CD1c-positive myeloid dendritic cell (primary cell): Measurements from ENCODE around the gene KDM7A.
A peak's percentile ranks its signal among the peaks of the same experiment; 100 is the strongest.

Experiments
- DNase-seq: peaks from one replicate; pipeline ENCODE4 v3.0.0-alpha.2; 2016; ENCODE audit errors: extremely low spot score

Gene KDM7A

GRCh38 chr7:140084972-140085371, 91.8 kb downstream of the KDM7A start:
- DNase-seq, result no peak

GRCh38 chr7:140084142-140084655, 92.6 kb downstream of the KDM7A start:
- no peak for DNase-seq

GRCh38 chr7:140082770-140083169, 94.0 kb downstream of the KDM7A start:
- DNase-seq, result no peak

GRCh38 chr7:140081774-140082425, 94.9 kb downstream of the KDM7A start:
- DNase-seq, result no peak

- no peak for DNase-seq
Observed at GRCh38 chr7:140080919-140081318, 95.9 kb downstream of the KDM7A start.

GRCh38 chr7:140079121-140079536, 97.7 kb downstream of the KDM7A start:
- no peak for DNase-seq

- DNase-seq, result no peak
Observed at GRCh38 chr7:140078392-140078791, 98.4 kb downstream of the KDM7A start.

- peak; percentile 20 for DNase-seq
Observed at GRCh38 chr7:140074780-140075179, 102.0 kb downstream of the KDM7A start.

GRCh38 chr7:140070546-140070945, 106.2 kb downstream of the KDM7A start:
- DNase-seq, result no peak

- no peak for DNase-seq
Observed at GRCh38 chr7:140069298-140069949, 107.4 kb downstream of the KDM7A start.

- DNase-seq, result no peak
Observed at GRCh38 chr7:140068033-140068432, 108.8 kb downstream of the KDM7A start.

- no peak for DNase-seq
Observed at GRCh38 chr7:140067052-140067451, 109.7 kb downstream of the KDM7A start.

- DNase-seq, result peak; percentile 97
Observed at GRCh38 chr7:140062528-140063299, 114.1 kb downstream of the KDM7A start, which contains the start of gene PARP12. Gene PARP12, minus strand, starts transcription at chr7:140062951. Its CDS starts 104 bp downstream, at chr7:140062847.

GRCh38 chr7:140062118-140062527, 114.7 kb downstream of the KDM7A start:
- peak; percentile 47 for DNase-seq

- DNase-seq, result no peak
Observed at GRCh38 chr7:140061607-140061930, 115.2 kb downstream of the KDM7A start.

GRCh38 chr7:140060788-140061606, 115.8 kb downstream of the KDM7A start:
- DNase-seq, result no peak

- no peak for DNase-seq
Observed at GRCh38 chr7:140060243-140060630, 116.5 kb downstream of the KDM7A start.

GRCh38 chr7:140059273-140060242, 117.2 kb downstream of the KDM7A start:
- no peak for DNase-seq

GRCh38 chr7:140058517-140058916, 118.3 kb downstream of the KDM7A start:
- no peak for DNase-seq

- DNase-seq, result no peak
Observed at GRCh38 chr7:140057143-140057535, 119.6 kb downstream of the KDM7A start.
